Stimulated activated CD8-positive, alpha-beta memory T cell treated with anti-CD3 and anti-CD28 coated beads, Interleukin-7, amount 100 ng/mL, for 4 hours (primary cell): ENCODE data around the gene CNTN5.
"Not testable (repeated sequence)": the region's sequence is repeated elsewhere in the genome, so short reads cannot be mapped to it uniquely, and the experiment has no call there.

ENCODE experiments used
- DNase-seq, 2 donors: peaks; one replicate each; pipeline ENCODE4 v3.0.0-alpha.2; 2020; ENCODE audit warnings: low read depth in 2 of 2

CNTN5 gene

DNA sequence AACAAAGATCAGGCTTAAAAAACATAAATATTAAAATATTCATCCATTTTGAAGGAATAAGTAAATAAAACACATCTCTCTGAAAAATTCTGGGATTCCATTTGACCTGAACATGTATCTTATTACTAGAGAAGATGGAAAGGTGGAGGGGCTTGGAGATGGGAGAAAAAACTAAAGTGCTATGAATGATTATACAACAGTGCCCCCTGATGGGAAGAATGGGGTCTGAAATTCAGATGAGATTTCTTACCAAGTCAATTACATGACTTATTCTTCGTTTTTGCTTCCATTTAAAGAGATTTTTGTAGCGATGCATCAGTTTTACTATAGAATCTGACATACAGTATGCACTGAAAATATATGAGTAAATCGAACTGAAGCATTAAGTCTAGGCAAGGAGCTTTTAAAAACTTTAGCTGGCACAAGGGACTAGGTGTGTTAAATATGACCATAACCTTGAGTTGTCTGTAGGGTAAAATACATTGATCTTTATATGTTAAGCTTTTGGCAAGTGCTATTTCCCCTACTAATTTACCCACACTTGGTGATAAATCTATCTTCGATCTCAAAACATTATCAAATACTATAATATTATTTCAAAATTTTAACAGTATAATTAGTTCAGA is 718.8 kb downstream of the CNTN5 start:
- DNase-seq, result no peak

DNA sequence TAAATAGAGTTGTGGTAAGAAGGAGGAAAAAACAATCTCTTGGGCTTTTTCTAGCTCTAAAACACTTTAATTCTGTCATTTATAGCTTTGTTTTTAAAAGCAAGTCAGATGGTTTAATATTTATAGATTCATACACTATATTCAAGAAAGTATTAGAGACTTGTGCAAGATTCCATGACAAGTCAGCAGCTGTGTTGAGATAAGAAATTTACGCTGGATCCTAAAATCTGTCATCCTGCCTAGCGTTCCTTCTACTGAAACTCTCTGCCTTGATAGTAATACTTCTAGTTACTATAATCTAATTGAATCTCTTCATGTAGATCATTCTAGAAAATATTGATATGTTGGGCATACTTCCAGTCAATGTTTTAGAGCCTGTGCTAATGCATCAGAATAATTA is 721.8 kb downstream of the CNTN5 start:
- no peak for DNase-seq

DNA sequence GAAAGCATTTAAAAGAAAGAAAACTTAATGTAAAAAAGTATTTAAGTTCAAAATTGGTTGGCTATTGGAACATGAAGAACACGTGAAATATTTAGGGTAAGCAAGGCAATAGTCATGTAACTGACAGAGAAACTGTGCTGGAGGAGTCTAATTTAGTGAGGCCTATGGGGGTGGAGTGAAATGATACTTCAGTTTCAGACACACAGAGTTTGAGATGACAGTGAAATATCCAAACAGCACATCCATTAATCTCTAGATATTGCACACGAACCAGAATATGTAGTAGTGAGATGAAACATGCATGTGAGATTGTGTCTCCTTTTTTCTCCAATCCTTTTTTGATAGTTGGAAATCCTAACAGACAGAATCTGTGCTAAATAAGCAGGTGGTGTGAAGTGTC is 739.0 kb downstream of the CNTN5 start:
- DNase-seq, result no peak

DNA sequence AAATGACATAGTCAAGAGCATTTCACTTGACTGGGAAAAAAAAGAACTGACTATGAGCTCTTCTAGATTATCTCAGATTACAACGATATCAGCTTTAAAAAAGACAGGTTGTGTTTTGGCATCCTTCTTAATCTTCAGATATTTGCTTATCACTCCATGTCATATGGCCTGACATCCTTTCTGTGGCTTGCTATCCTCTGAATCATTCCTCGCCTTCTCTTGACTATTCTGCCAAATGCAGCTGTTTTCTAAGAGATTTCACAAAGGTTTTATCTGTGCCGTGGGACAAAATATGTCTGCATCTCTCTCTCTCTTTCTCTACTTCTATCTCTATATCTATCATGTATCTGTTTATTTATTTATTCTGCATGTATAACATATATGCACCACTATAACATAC is 746.1 kb downstream of the CNTN5 start:
- no peak for DNase-seq

DNA sequence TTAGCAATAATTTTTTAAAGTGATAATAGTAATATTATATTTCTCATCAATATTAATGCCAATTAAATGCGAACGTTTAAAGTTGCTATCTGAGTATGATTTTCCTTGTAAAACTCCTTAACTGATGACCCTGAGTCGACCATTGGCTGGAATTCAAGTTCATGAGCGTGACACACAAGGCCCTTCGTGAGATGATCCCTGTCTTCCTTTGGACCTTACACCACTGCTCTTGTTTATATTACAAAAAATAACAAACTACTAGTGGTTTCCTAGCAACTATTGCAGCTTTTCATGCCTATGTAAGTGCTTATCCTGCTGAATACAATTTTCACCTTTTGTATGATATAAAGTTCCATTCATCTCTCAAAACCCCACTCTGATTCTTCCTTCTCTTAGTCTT is 752.9 kb downstream of the CNTN5 start:
- DNase-seq, result no peak

DNA sequence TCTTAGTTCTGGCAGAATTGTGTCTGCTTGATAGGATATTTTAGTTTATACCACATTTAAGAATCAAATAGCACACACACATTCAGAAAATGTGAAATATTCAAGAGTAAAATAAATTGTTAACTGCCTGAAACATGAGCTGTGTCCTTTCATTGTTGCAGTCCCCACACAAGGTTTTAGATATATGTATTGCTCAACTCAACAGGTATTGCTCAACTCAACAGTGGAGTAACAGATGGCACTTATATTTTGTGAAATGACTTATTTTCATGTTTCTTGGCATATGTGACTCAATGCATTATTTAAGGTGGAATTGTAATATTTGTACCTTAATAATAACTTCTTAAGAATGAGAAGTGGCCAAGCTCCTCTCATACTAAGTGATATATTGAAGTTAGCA is 760.3 kb downstream of the CNTN5 start:
- DNase-seq, result no peak

DNA sequence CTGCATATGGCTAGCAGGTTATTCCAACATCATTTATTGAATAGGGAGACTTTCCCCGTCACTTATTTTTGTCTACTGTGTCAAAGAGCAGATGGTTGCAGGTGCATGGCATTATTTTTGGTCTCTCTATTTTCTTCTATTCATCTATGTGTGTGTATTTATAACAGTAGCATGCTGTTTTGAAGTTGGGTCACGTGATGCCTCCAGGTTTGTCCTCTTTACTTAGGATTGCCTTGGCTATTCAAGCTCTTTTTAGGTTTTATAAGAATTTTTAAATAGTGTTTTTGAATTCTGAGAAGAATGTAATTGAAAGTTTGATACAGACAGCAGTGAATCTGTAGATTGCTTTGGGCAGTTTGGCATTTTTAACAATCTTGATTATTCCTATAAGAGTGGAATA is 770.6 kb downstream of the CNTN5 start:
- DNase-seq, result no peak

DNA sequence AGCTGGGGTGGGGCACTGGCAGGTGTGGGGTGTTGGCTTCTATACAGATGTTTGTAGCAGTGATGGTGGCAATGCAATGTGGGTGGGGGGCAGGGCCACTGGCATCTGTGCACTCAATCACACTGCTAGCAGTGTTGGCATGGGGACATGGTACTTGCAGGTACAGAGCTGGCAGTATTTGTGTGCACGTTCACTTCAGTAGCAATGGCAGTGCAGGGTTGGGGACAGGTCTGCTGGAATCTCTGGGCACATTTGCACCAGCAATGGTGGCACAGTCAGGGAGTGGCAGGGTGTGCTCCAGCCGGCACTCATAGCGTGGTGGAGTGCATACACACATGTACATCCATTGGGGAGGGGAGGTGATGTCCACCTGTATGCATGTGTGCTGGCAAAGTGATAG is 775.2 kb downstream of the CNTN5 start:
- DNase-seq, result no peak

DNA sequence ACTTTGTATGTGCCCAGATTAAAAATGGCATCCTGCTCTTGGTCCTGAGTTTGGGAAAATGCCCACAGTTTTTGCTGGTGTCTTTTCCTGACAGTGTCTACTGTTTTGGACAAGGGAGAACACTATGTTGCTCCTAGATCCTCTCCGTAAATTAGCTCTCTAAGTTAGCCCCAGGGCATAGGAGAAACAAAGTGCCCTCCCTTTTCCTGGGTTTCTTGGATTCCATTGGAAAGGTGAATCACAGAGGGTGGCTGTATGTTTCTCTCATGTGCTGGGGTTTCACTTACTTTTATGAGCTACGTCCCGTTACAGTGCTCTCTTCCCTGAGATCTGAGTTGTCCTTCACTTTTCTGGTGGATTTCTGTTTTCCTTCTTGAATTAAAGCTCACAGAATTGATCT is 782.8 kb downstream of the CNTN5 start:
- no peak for DNase-seq

DNA sequence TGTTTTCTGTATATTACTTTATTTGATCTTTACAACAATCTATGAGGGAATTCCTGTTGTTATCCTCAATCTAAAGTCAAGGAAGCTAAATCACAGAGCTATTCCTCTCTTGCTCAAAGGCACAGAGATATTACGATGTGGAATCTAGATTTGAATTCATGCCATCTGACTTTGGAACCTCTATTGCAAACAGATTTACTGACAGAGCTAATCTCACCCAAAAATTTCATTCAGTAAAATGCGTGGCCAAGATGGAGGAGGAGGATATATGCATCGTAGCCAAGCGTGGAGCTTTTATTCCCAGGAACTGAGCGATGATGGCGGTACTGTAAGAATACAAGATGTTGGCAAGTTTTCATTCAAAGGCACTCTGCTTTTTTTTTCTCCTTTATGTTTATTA is 791.8 kb downstream of the CNTN5 start:
- DNase-seq, result no peak

DNA sequence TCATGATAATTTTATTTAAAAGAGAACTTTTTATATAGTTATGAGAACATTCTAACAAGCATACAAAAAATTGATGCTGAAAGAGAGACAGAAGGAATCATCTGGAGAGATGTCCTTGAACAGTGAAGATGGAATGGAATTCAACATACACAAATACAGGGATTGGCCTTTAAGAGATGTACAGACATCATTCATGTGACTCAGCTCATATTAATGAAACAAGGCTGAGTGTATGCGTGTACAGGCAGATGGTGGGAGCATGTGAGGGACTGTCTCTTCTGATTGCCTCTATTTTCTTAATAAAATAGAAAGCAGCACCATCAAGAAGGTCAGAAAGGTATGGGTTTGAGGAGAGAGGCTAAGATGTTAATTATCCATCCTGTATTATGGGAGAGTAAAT is 793.3 kb downstream of the CNTN5 start:
- DNase-seq, result no peak

DNA sequence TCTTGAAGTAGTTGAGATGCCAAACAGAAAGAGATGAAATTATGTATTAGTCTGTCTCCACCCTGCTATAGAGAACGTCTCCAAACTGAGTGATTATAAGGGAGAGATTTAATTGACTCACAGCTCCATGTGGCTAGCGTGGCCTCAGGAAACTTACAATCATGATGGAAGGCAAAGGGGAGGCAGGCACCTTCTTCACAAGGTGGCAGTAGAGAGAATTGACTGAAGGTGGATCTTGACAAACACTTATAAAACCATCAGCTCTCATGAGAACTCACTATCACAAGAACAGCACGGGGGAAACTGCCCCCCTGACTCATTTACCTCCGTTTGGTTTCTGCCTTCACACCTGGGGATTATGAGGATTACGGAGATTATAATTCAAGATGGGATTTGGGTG is 794.0 kb downstream of the CNTN5 start:
- no peak for DNase-seq

DNA sequence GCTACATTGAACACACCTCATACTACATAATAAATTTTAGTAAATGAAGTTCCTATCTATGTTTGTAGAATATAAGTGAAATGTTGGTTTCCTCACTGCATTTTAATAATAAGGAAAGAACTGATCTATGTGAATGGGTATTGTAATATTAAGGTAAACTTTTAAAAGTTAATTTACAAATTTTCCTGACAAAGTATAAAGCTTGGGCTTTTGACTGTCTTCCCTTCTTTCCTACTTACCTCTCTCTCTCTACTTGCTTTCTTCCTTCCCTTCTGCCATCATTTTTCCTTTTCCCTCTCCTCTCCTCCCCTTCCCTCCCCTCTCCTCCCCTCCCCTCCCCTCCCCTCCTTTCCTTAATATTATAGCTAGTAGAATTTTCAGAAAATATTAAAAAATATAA is 798.2 kb downstream of the CNTN5 start:
- DNase-seq, result no peak

DNA sequence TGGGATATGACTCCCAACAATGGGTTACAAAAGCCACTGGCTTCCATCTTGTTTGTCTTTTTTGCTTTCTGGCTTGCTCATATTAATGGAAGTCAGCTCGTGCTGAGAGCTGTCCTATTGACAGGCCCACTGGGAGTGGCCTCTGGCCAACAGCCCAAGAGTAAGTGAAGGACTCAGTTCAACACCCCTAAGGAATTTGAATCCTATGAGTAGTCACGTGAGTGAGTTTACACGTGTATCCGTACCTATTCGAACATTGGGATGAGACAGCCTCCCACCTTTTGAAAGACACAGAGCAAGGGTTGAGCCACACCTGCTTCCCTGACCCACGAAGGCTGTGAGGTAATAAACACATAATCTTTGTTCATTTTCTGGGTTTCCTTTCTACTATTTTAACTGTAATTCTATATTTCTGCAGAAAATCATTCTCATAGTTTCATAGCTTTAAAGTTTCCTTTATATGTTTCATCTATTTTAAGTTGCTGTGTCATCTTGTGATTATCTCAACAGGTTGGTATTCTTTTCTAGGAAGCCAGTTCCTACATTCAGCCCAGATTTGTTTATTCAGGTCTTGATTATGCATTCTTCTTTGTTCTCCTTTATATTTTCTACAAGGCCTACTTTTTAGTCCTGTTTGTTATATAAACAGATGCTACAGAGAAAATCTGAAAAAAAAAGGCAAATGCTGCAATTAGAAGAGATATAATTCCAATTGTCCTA is 802.3 kb downstream of the CNTN5 start:
- no peak for DNase-seq

DNA sequence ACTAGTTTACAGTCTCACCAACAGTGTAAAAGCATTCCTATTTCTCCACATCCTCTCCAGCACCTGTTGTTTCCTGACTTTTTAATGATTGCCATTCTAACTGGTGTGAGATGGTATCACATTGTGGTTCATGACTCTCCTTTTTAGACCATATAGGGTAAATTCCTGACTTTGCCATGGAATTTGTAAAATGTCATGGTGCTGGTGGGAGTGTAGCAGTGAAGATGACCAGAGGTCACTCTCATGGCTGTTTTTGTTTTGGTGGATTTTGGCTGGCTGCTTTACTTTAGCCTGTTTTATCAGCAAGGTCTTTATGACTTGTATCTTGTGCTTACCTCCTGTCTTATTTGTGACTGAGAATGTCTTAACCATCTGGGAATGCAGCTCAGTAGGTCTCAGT is 816.0 kb downstream of the CNTN5 start:
- DNase-seq, result not testable (repeated sequence)

DNA sequence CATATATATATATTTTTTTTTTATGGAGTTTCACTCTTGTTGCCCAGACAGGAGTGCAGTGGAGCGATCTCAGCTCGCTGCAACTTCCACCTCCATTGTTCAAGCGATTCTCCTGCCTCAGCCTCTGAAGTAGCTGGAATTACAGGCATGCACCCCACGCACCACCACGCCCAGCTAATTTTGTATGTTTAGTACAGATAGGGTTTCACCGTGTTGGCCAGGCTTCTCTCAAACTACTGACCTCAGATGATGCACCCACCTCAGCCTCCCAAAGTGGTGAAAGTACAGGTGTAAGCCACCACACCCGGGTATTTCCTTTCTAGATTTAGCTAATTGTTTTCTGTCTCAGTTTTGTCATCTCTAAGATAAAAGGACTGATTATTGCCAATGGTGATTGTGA is 821.1 kb downstream of the CNTN5 start:
- DNase-seq, result no peak

DNA sequence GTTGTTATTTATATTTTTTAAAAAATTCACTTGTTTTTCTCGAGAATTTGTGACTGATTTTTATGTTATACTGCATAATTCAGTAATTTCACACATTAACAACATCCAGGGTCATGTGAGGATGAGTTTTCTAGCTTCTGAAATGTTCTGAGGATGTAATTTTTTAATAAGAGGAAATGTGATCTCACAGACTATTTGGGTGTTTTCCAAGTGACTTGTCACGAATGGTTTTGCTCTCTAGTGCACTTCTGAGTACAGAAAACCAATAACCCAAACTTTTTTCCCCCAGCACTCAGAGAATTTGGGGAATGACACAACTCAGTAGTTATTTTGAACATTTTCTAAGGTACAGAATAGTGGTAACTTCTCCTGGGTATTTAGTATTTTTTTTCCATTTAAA is 845.2 kb downstream of the CNTN5 start:
- no peak for DNase-seq

DNA sequence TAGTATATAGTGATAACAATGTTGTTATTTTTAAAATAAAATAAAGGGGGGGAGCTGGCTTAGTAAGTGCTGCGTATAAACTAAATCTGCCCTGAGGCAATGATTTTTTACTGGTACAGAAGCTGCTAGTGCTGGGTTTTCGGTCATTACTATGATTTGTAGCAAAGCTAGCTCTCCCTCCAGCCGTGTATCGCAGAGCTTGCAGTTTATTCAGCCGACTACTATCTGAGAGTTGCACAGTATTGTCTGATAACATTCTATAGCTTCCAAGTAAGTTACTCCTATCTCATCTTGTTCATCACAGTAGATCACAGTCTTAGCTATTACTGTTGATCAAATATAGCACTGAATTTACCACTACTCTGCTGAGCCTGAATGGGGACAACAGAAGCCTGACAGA is 860.9 kb downstream of the CNTN5 start:
- DNase-seq, result no peak

DNA sequence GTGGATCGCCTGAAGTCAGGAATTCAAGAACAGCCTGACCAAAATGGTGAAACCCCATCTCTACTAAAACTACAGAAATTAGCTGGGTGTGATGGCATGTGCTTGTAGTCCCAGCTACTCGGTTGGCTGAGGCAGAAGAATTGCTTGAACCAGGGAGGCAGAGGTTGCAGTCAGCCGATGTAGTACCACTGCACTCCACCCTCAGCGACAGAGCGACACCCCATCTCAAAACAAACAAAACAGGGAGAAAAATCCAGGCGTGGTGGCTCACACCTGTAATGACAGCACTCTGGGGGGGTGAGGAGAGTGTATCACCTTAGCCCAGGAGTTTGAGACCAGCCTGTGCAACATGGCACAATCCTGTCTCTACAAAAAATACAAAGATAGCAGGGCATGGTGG is 864.0 kb downstream of the CNTN5 start:
- no peak for DNase-seq

DNA sequence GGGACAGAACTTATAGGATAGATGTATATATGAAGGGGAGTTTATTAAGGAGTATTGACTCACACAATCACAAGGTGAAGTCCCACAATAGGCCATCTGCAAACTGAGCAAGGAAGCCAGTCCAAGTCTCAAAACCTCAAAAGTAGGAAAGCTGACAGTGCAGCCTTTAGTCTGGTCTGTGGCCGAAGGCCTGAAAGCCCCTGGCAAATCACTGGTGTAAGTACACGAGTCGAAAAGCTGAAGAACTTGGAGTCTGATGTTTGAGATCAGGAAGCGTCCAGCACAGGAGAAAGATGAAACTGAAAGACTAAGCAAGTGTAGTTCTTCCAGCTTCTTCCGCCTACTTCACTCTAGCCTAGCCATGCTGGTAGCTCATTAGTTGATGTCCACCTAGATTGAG is 866.7 kb downstream of the CNTN5 start:
- DNase-seq, result no peak

DNA sequence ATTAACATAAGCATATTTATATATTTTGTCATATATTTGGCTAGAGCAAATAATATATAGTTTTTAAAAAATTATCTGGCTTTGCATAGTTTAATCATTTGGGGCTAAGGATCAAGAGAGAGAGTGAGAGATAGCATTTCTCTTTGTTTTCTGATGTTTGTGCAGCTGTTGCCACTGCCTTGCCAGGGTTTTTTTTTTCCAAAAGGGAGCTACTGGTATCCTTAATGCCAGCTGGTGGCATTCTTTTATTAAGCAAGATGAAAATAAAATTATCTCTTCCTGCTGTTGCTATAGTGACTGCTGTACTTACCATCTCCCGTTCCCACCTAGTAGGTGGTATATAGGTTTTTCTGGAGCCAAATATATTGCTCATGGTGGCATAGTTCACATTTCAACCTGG is 873.1 kb downstream of the CNTN5 start:
- DNase-seq, result no peak

DNA sequence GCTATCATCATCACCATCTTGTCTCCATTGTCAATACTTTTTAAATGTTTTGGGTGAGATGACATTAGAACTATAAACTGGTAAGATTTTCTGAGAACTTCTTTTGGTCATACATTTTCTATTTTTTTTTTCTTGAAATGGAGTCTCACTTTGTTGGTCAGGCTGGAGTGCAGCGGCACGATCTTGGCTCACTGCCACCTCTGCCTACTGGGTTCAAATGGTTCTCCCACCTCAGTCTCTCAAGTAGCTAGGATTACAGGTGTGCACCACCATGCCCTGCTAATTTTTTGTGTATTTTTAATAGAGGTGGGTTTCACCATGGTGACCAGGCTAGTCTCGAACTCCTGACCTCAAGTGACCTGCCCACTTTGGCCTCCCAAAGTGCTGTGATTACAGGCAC is 880.4 kb downstream of the CNTN5 start:
- DNase-seq, result no peak

DNA sequence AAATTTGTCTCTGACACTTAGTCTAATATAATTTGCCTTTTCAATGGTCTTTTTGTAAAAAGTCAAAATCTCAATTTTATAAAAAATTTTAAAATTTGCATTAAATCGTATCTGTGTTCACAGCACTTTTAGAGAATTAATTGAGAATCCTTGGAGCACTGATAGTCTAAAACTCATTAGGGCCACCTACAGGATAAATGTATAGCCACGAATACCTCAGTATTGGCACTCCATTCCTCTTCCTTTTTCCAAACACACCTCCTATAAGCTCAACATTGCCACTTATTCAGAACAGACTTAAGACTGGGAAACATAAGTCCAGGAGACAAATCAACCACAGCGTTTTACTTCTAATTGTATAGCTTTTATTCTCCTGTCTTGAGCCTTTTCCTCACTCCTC is 890.4 kb downstream of the CNTN5 start:
- no peak for DNase-seq

DNA sequence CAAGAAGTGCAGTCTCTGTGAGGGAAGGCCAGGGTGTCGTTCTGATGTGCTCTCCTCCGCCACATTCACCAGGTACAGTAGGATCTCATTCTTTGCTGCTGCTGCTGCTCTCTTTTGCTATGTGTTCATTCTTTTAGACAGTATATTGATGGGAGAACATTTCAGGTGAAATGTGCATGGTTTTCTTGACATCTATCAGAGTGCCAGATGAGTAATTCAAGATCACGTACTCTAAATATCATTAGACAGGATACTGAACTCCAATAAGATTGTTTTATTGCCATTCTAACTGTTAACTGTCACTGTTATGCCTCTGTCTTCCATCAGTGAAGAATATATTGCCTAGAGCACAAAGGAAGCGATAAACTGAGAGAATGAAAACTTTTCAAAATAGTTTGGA is 895.3 kb downstream of the CNTN5 start:
- no peak for DNase-seq
